H9 (cell line): ENCODE measurements around the gene CHD6. TPM values are rescaled to one million over a fixed set of nuclear protein-coding genes. Genes with fewer than 3 reads are reported as not detected.

Experiments used
- DNase-seq: peaks from one replicate; pipeline ENCODE4 v3.0.0-alpha.2; 2017
- H2AFZ ChIP-seq: one replicate; pipeline ENCODE4 v1.6.1; 2013; ENCODE audit warnings: mild to moderate bottlenecking, low read length, control low read depth, moderate library complexity
- H2AK5ac ChIP-seq: 2 replicates; pipeline ENCODE4 v1.6.1; 2013; ENCODE audit warnings: low read length, control low read depth, mixed read lengths; ENCODE audit not compliant: insufficient read length
- H2BK120ac ChIP-seq: one replicate; pipeline ENCODE4 v1.6.1; 2013; ENCODE audit warnings: low read depth, mild to moderate bottlenecking, low read length, control low read depth, inconsistent platforms; ENCODE audit not compliant: poor library complexity, severe bottlenecking
- H2BK12ac ChIP-seq: 2 replicates; pipeline ENCODE4 v1.6.1; 2013; ENCODE audit warnings: low read length, control low read depth, mixed read lengths, low read depth; ENCODE audit not compliant: insufficient read length
- H2BK15ac ChIP-seq: 2 replicates; pipeline ENCODE4 v1.6.1; 2013; ENCODE audit warnings: low read depth, low read length, control low read depth
- H2BK20ac ChIP-seq: one replicate; pipeline ENCODE4 v1.6.1; 2013; ENCODE audit warnings: low read depth, mild to moderate bottlenecking, low read length, control low read depth, inconsistent platforms; ENCODE audit not compliant: poor library complexity, severe bottlenecking
- H2BK5ac ChIP-seq: 2 replicates; pipeline ENCODE4 v1.6.1; 2013; ENCODE audit warnings: low read length, control low read depth, mixed read lengths; ENCODE audit not compliant: insufficient read length
- H3K14ac ChIP-seq: 2 replicates; pipeline ENCODE4 v1.6.1; 2013; ENCODE audit warnings: low read length, control low read depth; ENCODE audit not compliant: insufficient read depth
- H3K18ac ChIP-seq: 2 replicates; pipeline ENCODE4 v1.6.1; 2013; ENCODE audit warnings: low read depth, mild to moderate bottlenecking, mixed read lengths, low read length, control low read depth; ENCODE audit not compliant: insufficient read length
- H3K23ac ChIP-seq: 2 replicates; pipeline ENCODE4 v1.6.1; 2013; ENCODE audit warnings: low read length, control low read depth, mixed read lengths, low read depth; ENCODE audit not compliant: insufficient read length
- H3K23me2 ChIP-seq: 2 replicates; pipeline ENCODE4 v1.6.1; 2013; ENCODE audit warnings: low read depth, mild to moderate bottlenecking, mixed read lengths, low read length, control low read depth; ENCODE audit not compliant: insufficient read length, poor library complexity, severe bottlenecking
- H3K27ac ChIP-seq: 2 replicates; pipeline ENCODE4 v1.5.1; 2013; ENCODE audit warnings: low read length, control low read depth, mixed read lengths, low read depth; ENCODE audit not compliant: insufficient read length
- H3K27me3 ChIP-seq: 2 replicates; pipeline ENCODE4 v1.6.1; 2013; ENCODE audit warnings: low read length, control low read depth, inconsistent platforms; ENCODE audit not compliant: insufficient read depth
- H3K4ac ChIP-seq: 2 replicates; pipeline ENCODE4 v1.6.1; 2013; ENCODE audit warnings: low read depth, mild to moderate bottlenecking, control low read depth, inconsistent platforms, low read length, moderate library complexity
- H3K4me1 ChIP-seq: 2 replicates; pipeline ENCODE4 v1.6.1; 2013; ENCODE audit warnings: low read length, control low read depth, inconsistent platforms; ENCODE audit not compliant: insufficient read depth
- H3K4me2 ChIP-seq: 2 replicates; pipeline ENCODE4 v1.6.1; 2013; ENCODE audit warnings: low read length, control low read depth, mixed read lengths; ENCODE audit not compliant: insufficient read length, insufficient read depth
- H3K56ac ChIP-seq: 2 replicates; pipeline ENCODE4 v1.6.1; 2013; ENCODE audit warnings: low read depth, mild to moderate bottlenecking, mixed read lengths, low read length, control low read depth; ENCODE audit not compliant: insufficient read length
- H3K79me1 ChIP-seq: 2 replicates; pipeline ENCODE4 v1.6.1; 2013; ENCODE audit warnings: low read depth, mild to moderate bottlenecking, moderate library complexity, low read length, control low read depth, inconsistent platforms; ENCODE audit not compliant: insufficient read depth, poor library complexity, severe bottlenecking
- H3K79me2 ChIP-seq: 2 replicates; pipeline ENCODE4 v1.6.1; 2013; ENCODE audit warnings: low read length, control low read depth, inconsistent platforms; ENCODE audit not compliant: insufficient read depth
- H3K9ac ChIP-seq: 2 replicates; pipeline ENCODE4 v1.6.1; 2013; ENCODE audit warnings: low read length, control low read depth, mixed read lengths; ENCODE audit not compliant: insufficient read length; ENCODE audit errors: extremely low read depth
- H3K9me3 ChIP-seq: one replicate; pipeline ENCODE4 v1.6.1; 2013; ENCODE audit warnings: low read depth, low read length, inconsistent platforms; ENCODE audit not compliant: control insufficient read depth
- H3T11ph ChIP-seq: one replicate; pipeline ENCODE4 v1.6.1; 2013; ENCODE audit warnings: mild to moderate bottlenecking, low read length, control low read depth, inconsistent platforms
- H4K20me1 ChIP-seq: one replicate; pipeline ENCODE4 v1.6.1; 2013; ENCODE audit not compliant: control insufficient read depth, insufficient read length, insufficient read depth
- H4K5ac ChIP-seq: 2 replicates; pipeline ENCODE4 v1.6.1; 2013; ENCODE audit warnings: low read depth, mild to moderate bottlenecking, mixed read lengths, low read length, control low read depth; ENCODE audit not compliant: insufficient read length
- H4K8ac ChIP-seq: replicated peaks from 2 replicates; pipeline ENCODE4 v1.6.1; 2013; ENCODE audit warnings: low read length, control low read depth, mixed read lengths, low read depth; ENCODE audit not compliant: insufficient read length
- H4K91ac ChIP-seq: 2 replicates; pipeline ENCODE4 v1.6.1; 2013; ENCODE audit warnings: low read depth, mild to moderate bottlenecking, moderate library complexity, mixed read lengths, low read length, control low read depth; ENCODE audit not compliant: insufficient read length
- H3K27ac Mint-ChIP-seq, 3 experiments: 2 replicates in 2 of 3; 3 replicates in 1 of 3; pipeline ENCODE4 v1.8.0; 2020 to 2021; ENCODE audit warnings: mixed read lengths in 3 of 3, mild to moderate bottlenecking in 1 of 3, moderate library complexity in 1 of 3
- H3K27me3 Mint-ChIP-seq: 2 replicates; pipeline ENCODE4 v1.8.0; 2021; ENCODE audit warnings: low read depth, mild to moderate bottlenecking, moderate library complexity, mixed read lengths
- H3K36me3 Mint-ChIP-seq, 3 experiments: 2 replicates in 2 of 3; 3 replicates in 1 of 3; pipeline ENCODE4 v1.8.0; 2020 to 2021; ENCODE audit warnings: low read depth in 3 of 3, mixed read lengths in 3 of 3; ENCODE audit not compliant: insufficient read depth in 1 of 3
- H3K4me1 Mint-ChIP-seq, 2 experiments: 2 replicates each; pipeline ENCODE4 v1.8.0; 2020; ENCODE audit warnings: mixed read lengths in 2 of 2
- H3K4me3 Mint-ChIP-seq, 2 experiments: 2 replicates in 1 of 2; 3 replicates in 1 of 2; pipeline ENCODE4 v1.8.0; 2020 to 2021; ENCODE audit warnings: mild to moderate bottlenecking in 2 of 2, mixed read lengths in 2 of 2, moderate library complexity in 1 of 2
- H3K9me3 Mint-ChIP-seq, 2 experiments: 2 replicates in 1 of 2; 3 replicates in 1 of 2; pipeline ENCODE4 v1.8.0; 2020; ENCODE audit warnings: mild to moderate bottlenecking in 2 of 2, mixed read lengths in 2 of 2, moderate library complexity in 1 of 2
- CTCF ChIP-seq: fragments of 200-600 bp; sonication (generic); conservative IDR thresholded peaks from 3 replicates; pipeline ENCODE4 v1.8.0; 2021; ENCODE audit warnings: antibody characterized with exemption, mild to moderate bottlenecking
- WGBS: extraction: QIAGEN DNeasy Blood & Tissue Kit; methylation state at CpG from one replicate; pipeline ENCODE4 v1.1.7; 2013; ENCODE audit warnings: missing lambda C conversion rate, low lambda C conversion rate, mixed read lengths; ENCODE audit not compliant: insufficient read length; ENCODE audit errors: extremely low coverage; 5-methylcytosine and 5-hydroxymethylcytosine counted together
- total RNA-seq: library from RNA; stranded (reverse); gene quantifications from 2 replicates; pipeline ENCODE4 v1.2.1, GENCODE V29; 2021

CHD6 gene
- total RNA-seq, 1 experiment from 2014 or later, result 51.5 TPM

GRCh38 chr20:41355192-41355591 is 263.0 kb downstream of the CHD6 start:
- TF ChIP-seq CTCF, result no peak
- Histone ChIP-seq H2BK20ac (no peak overlapping the region), H2BK120ac (no peak overlapping the region), H3K27ac (no peak overlapping the region), H3K27me3 (no peaks in the 10 kb centered on the region), H2BK5ac (no peak overlapping the region), H3K4me1 (no peaks in the 10 kb centered on the region), H3K9me3 (no peaks in the 10 kb centered on the region), H2BK15ac (no peak overlapping the region), H3K9ac (no peak overlapping the region), H3K4ac (no peak overlapping the region), H3T11ph (no peak overlapping the region), H4K91ac (no peak overlapping the region), H3K79me1 (no peaks in the 10 kb centered on the region), H3K56ac (no peak overlapping the region), H3K18ac (no peak overlapping the region), H2AFZ (no peak overlapping the region), H2AK5ac (no peak overlapping the region), H2BK12ac (no peak overlapping the region), H3K79me2 (no peaks in the 10 kb centered on the region), H3K23ac (no peak overlapping the region), H4K5ac (no peak overlapping the region), H3K4me2 (no peak overlapping the region), H4K20me1 (no peaks in the 10 kb centered on the region), H3K23me2 (no peaks in the 10 kb centered on the region), H3K14ac (no peak overlapping the region), H4K8ac (no peak overlapping the region)
- Mint-ChIP-seq H3K27me3 (no peaks in the 10 kb centered on the region), H3K27ac (no peak overlapping the region), H3K9me3 (no peaks in the 10 kb centered on the region; a peak in 1 of 5 replicates), H3K4me3 (no peak overlapping the region), H3K4me1 (0 out of 4 replicates have a peak, but pooled peaks cover 0 to 3% of the 10 kb centered on the region in 2 experiments), H3K36me3 (peaks cover 0 to 4% (median under 1%) of the 10 kb centered on the region in 3 experiments; a peak in 3 of 7 replicates)
- DNase-seq, result no peak
- no CpG with 5 or more reads among the region's 3 CpGs for WGBS
